BLaER1 (cell line): ENCODE measurements around the gene DPP4.

Source experiments
- H3K27ac ChIP-seq: shearing (Covaris generic); formaldehyde crosslinking; 2 replicates; pipeline ENCODE4 v1.8.1; 2022
- H3K27me3 ChIP-seq: shearing (Covaris generic); formaldehyde crosslinking; 2 replicates; pipeline ENCODE4 v1.8.1; 2022
- H3K36me3 ChIP-seq: shearing (Covaris generic); formaldehyde crosslinking; 2 replicates; pipeline ENCODE4 v1.8.1; 2022
- H3K4me1 ChIP-seq: shearing (Covaris generic); formaldehyde crosslinking; 2 replicates; pipeline ENCODE4 v1.8.1; 2022
- H3K4me2 ChIP-seq: shearing (Covaris generic); formaldehyde crosslinking; 2 replicates; pipeline ENCODE4 v1.8.1; 2022
- H3K4me3 ChIP-seq: shearing (Covaris generic); formaldehyde crosslinking; 2 replicates; pipeline ENCODE4 v1.8.1; 2022
- H3K9ac ChIP-seq: shearing (Covaris generic); formaldehyde crosslinking; 2 replicates; pipeline ENCODE4 v1.8.1; 2022
- H3K9me3 ChIP-seq: shearing (Covaris generic); formaldehyde crosslinking; 2 replicates; pipeline ENCODE4 v1.8.1; 2022
- H4K20me1 ChIP-seq: shearing (Covaris generic); formaldehyde crosslinking; 2 replicates; pipeline ENCODE4 v1.8.1; 2022
- Cebpa-rat ChIP-seq: shearing (Covaris generic); IDR thresholded peaks from 2 replicates; pipeline ENCODE4 v1.8.1; 2022

DPP4 gene

DNA sequence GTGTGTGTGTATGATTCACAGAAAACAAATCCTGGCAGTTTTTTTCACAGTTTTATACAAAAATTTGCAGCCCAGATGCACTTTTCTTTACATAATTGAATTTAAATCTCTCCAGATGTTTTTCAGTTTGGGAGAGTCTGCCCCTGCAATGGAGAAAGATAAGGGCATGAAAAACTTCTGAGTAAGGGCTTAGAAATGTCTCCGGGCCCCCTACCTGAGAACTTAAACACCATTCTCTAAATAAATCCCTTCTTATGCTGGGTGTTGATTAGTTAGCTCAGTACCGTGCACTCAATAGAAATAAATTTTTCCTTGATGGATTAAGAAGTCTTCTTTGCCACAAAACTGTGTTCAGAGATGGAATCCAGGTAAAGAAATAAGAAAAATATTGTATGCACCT, 64.5 kb downstream of the DPP4 start:
- Histone ChIP-seq H3K27me3 (no peaks in the 10 kb centered on the region), H3K4me3 (no peak overlapping the region), H3K9ac (no peak overlapping the region), H3K9me3 (no peaks in the 10 kb centered on the region), H3K27ac (no peak overlapping the region), H3K4me2 (no peak overlapping the region), H3K4me1 (no peaks in the 10 kb centered on the region), H4K20me1 (no peaks in the 10 kb centered on the region), H3K36me3 (no peaks in the 10 kb centered on the region)
- no peak for TF ChIP-seq Cebpa-rat

DNA sequence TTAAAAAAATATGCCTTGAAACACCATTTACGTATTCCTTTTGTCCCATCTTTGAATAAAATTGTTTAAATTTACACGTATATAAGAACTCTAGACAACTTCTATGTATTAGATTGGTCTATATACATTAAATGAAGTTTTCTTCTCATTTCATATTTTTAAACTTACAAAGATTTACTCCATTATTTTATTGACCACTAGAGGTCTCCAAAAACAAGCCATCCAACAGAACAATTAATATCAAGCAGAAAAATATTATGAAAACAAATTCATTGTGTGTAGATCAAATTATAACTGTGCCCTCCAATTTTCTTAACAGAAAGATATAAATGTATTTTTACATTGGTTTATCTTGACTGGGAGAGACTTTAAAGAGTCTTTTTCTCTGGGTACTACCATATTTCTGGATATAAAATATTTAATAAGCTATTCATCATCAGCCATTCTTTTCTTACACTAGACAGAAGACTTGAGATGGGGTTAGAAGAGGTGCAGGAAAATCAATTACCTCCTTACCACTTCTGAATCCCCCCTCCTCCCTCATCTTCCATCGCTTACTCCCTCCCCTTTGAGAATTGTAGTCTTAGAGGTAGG, 66.5 kb downstream of the DPP4 start:
- Histone ChIP-seq H3K27me3 (no peaks in the 10 kb centered on the region), H3K36me3 (no peaks in the 10 kb centered on the region), H3K4me3 (no peak overlapping the region), H3K27ac (no peak overlapping the region), H4K20me1 (no peaks in the 10 kb centered on the region), H3K9me3 (no peaks in the 10 kb centered on the region), H3K9ac (no peak overlapping the region), H3K4me1 (no peaks in the 10 kb centered on the region), H3K4me2 (no peak overlapping the region)
- no peak for TF ChIP-seq Cebpa-rat

DNA sequence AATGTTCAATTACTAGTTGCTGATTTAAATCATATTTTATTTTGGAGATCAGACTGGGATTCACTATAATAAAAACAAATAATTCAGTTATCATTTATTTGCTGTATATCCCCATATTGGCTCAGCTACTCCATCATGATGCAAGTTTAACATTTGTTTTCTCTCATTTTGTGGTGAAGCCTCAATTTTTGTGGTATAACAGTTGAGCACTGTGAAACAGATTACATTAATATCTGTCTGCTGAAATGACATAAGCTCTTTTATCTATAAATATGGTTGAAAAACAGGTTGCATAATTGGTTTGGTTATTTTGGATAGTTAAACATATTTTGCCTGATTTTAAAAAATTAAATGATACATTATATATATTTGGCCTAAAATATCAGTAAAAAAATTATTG, 67.7 kb downstream of the DPP4 start:
- Histone ChIP-seq H3K4me2 (no peak overlapping the region), H3K9me3 (no peaks in the 10 kb centered on the region), H3K27me3 (no peaks in the 10 kb centered on the region), H3K27ac (no peak overlapping the region), H3K9ac (no peak overlapping the region), H3K36me3 (no peaks in the 10 kb centered on the region), H3K4me1 (no peaks in the 10 kb centered on the region), H4K20me1 (no peaks in the 10 kb centered on the region), H3K4me3 (no peak overlapping the region)
- no peak for TF ChIP-seq Cebpa-rat

DNA sequence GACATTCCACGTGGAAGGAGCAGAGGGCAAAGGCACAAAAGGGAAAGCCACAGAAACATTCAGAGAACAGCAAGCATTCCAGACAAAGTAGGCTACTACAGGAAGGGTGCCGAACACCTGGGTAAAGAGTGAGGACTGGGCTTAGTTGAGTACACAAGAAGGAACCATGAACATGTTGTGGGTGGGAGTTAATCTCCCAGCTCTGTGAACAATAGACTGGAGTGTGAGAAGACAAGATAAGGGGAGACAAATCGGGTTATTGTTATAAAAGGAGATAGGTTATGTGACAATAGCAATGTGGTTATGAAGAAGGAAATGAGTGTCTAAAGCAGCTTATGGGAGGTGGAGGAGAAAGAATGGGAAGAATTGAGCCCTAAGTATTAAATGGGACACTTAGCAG, 70.0 kb downstream of the DPP4 start:
- no peak overlapping the region for H3K9ac ChIP-seq
- TF ChIP-seq Cebpa-rat = no peak
- H3K36me3 ChIP-seq = no peaks in the 10 kb centered on the region
- H4K20me1 ChIP-seq = no peaks in the 10 kb centered on the region
- H3K27ac ChIP-seq = no peak overlapping the region
- no peak overlapping the region for H3K4me2 ChIP-seq
- H3K4me3 ChIP-seq = no peak overlapping the region
- no peaks in the 10 kb centered on the region for H3K9me3 ChIP-seq
- no peaks in the 10 kb centered on the region for H3K4me1 ChIP-seq
- no peaks in the 10 kb centered on the region for H3K27me3 ChIP-seq

DNA sequence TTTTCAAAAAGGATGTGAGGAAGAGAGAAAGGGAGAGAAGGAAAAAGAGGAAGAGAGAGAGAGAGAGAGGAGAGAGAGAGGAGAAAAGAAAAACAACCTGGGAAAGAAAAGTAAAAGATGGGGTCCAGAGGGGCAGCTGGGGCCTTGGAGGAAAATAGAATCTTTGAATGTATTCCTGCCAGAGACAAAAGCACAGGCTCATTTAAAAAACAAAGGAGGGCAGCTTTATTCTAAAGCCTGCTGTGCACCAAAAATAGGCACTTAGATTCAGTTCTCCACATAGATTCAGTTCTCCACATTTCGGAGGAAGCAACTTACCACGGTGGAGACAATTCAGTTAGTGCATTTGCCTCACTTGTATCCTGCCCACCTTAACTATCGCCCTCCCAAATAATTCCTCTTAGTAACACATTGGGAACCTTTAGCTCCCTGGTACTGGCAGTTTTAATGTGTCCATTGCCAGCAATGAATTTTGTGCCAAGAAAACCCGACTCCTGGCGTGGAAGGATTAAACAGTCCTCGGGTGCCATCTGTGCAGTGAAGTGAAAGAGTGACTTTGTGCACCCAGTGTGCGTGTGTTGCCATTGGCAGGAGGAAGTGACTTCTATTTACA, 71.3 kb downstream of the DPP4 start:
- Histone ChIP-seq H3K4me3 (no peak overlapping the region), H4K20me1 (no peaks in the 10 kb centered on the region)

DNA sequence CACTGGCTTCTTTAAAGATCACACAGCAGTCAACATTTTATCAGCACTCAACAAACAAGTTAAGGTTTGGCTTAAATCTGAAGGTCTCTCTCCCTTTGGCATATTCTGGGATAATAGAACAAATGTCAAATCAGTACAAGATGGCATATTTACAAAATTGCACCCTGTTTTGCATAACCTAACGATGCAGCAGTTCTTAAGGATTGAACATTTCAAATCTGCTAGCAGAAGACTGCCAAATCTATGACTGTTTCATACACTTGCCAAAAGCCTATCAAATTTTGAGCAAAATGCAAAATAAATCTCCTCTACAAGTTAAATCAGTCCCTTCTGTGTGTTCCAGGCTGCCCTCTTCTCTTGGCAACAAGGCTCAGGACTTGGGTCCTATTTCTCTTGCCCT, 73.6 kb downstream of the DPP4 start:
- H3K4me1 ChIP-seq = no peaks in the 10 kb centered on the region
- H4K20me1 ChIP-seq = no peaks in the 10 kb centered on the region
- no peak overlapping the region for H3K9ac ChIP-seq
- no peak overlapping the region for H3K27ac ChIP-seq
- H3K27me3 ChIP-seq = no peaks in the 10 kb centered on the region
- no peak overlapping the region for H3K4me3 ChIP-seq
- no peak for TF ChIP-seq Cebpa-rat
- H3K4me2 ChIP-seq = no peak overlapping the region
- H3K36me3 ChIP-seq = no peaks in the 10 kb centered on the region
- no peaks in the 10 kb centered on the region for H3K9me3 ChIP-seq

More for the DNA sequence above, 71.3 kb downstream of the DPP4 start:
- Histone ChIP-seq H3K9ac (no peak overlapping the region), H3K9me3 (no peaks in the 10 kb centered on the region), H3K27me3 (no peaks in the 10 kb centered on the region), H3K36me3 (no peaks in the 10 kb centered on the region), H3K27ac (no peak overlapping the region), H3K4me1 (no peaks in the 10 kb centered on the region), H3K4me2 (no peak overlapping the region)
- TF ChIP-seq Cebpa-rat = no peak

DNA sequence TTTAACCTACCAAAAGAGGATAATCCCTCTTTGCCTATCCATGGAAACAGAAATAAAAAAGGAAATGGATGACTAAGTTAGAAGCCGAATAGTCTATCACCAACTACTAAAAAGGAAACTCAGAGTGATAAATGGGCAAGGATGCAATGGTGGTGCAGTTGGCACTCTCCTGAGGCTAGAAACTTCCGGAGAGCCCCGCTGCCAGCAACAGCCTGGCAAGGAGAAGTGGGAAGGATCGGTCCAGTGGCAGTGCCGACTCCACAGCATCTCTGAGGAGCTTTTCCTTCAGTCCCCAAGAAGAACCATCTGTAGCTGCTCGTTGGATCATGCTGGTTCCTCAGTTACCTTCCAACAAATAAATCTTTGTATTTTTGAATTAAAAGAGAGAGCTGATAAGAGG, 74.7 kb downstream of the DPP4 start:
- no peaks in the 10 kb centered on the region for H3K36me3 ChIP-seq
- no peaks in the 10 kb centered on the region for H3K9me3 ChIP-seq
- no peaks in the 10 kb centered on the region for H3K27me3 ChIP-seq
- H3K27ac ChIP-seq = no peak overlapping the region
- H3K4me2 ChIP-seq = no peak overlapping the region
- no peak overlapping the region for H3K9ac ChIP-seq
- no peak overlapping the region for H3K4me3 ChIP-seq
- H3K4me1 ChIP-seq = no peaks in the 10 kb centered on the region
- no peak for TF ChIP-seq Cebpa-rat
- no peaks in the 10 kb centered on the region for H4K20me1 ChIP-seq

DNA sequence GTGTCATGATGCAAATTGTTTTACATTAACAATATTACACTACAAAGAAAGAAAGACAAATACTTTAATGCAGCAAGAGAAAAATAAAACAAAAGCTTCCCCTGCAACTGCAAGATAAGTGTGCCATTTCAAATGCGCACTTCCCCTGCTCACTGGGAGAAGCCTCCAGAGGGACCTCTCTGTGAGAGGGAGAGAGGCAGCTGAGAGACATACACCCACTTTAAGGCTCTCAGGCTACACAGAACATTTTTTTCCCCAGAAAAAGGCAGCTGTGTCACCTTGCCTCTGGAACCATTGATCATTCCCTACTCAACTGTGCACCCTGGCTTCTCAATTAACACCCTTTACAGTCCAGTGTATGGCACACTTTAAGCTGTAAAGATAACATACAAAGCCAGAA, 75.2 kb downstream of the DPP4 start:
- Histone ChIP-seq H3K9ac (no peak overlapping the region), H4K20me1 (no peaks in the 10 kb centered on the region), H3K27me3 (no peaks in the 10 kb centered on the region), H3K4me1 (no peaks in the 10 kb centered on the region), H3K4me3 (no peak overlapping the region), H3K27ac (no peak overlapping the region), H3K4me2 (no peak overlapping the region), H3K9me3 (no peaks in the 10 kb centered on the region), H3K36me3 (no peaks in the 10 kb centered on the region)
- TF ChIP-seq Cebpa-rat = no peak

DNA sequence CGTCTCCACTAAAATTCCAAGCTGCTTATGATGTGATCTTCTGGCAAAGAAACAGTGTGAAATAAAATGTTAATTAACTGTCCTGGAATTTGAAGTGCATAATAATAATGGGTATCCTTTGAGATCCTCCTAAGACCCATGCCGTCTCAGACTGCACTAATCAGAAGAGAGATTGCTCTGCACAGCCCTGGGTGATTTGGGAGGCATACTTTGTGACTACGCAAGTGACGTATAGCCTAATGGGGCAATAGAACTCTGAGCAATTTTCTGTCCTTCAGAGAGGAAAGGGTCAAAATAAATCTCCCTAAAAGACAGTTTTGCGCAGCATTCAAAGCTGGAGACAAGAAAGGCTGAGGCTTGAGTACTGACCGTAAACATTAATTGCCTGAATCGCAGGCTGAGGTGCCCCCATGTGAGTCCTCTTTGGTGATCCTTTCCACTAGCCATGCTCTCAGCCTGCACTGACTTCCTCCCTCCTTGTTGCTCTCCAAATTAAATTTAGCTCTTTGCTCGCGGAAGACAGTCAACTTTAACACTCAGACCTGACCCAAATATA, 76.0 kb downstream of the DPP4 start:
- Histone ChIP-seq H3K4me2 (no peak overlapping the region), H3K4me1 (peaks cover 5% of the 10 kb centered on the region; the same call in 1 of the 2 replicates), H3K9me3 (no peaks in the 10 kb centered on the region), H3K27me3 (no peaks in the 10 kb centered on the region), H3K27ac (no peak overlapping the region), H3K36me3 (no peaks in the 10 kb centered on the region), H3K9ac (no peak overlapping the region), H4K20me1 (no peaks in the 10 kb centered on the region), H3K4me3 (no peak overlapping the region)
- TF ChIP-seq Cebpa-rat = no peak

DNA sequence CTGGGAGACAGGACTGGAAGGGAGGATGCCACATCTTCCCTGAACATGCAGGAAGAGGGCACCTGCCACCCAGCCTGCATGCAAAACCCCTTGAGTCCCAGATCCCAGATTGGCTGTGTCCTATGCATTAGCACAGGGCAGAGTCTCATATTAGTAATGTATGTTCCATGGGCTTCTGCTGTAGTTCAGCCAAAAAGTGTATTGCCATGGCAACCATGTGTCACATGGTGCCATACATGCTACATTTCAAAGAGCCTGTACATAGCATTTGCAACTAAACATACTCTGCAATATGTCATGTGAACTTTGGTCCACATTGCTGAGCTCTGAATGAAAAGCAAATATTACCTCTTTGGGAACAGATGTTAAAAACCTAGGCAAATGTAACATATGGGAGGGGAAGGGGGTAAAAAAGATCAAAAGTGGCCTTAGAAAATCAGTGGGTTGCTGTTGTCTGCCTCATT, 78.4 kb downstream of the DPP4 start:
- H3K27me3 ChIP-seq = no peaks in the 10 kb centered on the region
- H3K9ac ChIP-seq = no peak overlapping the region
- H4K20me1 ChIP-seq = no peaks in the 10 kb centered on the region
- no peak overlapping the region for H3K4me2 ChIP-seq
- H3K4me3 ChIP-seq = no peak overlapping the region
- no peak overlapping the region for H3K27ac ChIP-seq
- no peaks in the 10 kb centered on the region for H3K36me3 ChIP-seq
- TF ChIP-seq Cebpa-rat = no peak
- H3K9me3 ChIP-seq = no peaks in the 10 kb centered on the region
- peaks cover 13% of the 10 kb centered on the region for H3K4me1 ChIP-seq
